GM12865 (cell line): Measurements from ENCODE around the gene ZNF786.
A peak's percentile ranks its signal among the peaks of the same experiment; 100 is the strongest.

Source experiments
- DNase-seq: peaks from one replicate; pipeline ENCODE4 v3.0.0; 2010; ENCODE audit warnings: low read depth
- H3K4me3 ChIP-seq: 2 replicates; pipeline ENCODE4 v1.5.1; 2011; ENCODE audit warnings: mild to moderate bottlenecking, low read depth, low read length, control low read depth
- TF ChIP-seq, protein P1 (sequence below): IDR thresholded peaks from 2 replicates; pipeline ENCODE4 v1.5.1; 2011; ENCODE audit warnings: low read length, control low read depth, low read depth, inconsistent platforms; ENCODE audit not compliant: insufficient read depth; ENCODE audit errors: missing control alignments

The ZNF786 gene

DNA sequence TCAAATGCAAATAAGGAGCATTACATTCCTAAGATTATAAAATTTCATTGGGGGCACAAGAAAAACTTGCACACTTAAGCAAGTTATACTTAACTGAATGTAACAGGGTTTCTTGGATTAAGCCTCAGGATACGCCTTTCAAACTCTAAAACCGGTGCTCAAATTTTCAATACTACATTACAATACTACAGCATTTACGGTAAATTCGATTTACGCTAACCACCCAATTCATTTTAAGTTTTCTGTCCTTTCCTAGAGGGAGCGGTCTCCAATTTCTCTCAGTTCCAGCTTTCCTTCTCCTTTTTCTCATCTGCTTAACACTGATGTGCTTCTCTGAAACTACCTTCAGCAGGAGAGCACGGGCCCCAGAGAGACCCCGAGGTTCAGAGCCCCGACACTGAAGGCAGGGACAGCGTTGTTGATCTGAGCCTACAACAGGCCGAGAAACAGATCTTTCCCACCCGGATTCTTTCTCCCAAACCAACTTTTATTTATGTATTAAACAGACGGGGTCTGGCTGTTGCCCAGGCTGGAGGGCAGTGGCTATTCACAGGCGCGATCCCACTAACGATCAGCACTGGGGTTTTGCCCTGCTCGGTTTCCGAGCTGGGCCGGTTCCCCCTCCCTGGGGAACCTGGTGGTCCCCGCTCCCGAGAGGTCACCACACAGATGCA, 34.8 kb upstream of the ZNF786 start:
- TF ChIP-seq, protein P1, sequence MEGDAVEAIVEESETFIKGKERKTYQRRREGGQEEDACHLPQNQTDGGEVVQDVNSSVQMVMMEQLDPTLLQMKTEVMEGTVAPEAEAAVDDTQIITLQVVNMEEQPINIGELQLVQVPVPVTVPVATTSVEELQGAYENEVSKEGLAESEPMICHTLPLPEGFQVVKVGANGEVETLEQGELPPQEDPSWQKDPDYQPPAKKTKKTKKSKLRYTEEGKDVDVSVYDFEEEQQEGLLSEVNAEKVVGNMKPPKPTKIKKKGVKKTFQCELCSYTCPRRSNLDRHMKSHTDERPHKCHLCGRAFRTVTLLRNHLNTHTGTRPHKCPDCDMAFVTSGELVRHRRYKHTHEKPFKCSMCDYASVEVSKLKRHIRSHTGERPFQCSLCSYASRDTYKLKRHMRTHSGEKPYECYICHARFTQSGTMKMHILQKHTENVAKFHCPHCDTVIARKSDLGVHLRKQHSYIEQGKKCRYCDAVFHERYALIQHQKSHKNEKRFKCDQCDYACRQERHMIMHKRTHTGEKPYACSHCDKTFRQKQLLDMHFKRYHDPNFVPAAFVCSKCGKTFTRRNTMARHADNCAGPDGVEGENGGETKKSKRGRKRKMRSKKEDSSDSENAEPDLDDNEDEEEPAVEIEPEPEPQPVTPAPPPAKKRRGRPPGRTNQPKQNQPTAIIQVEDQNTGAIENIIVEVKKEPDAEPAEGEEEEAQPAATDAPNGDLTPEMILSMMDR: no peak
- no peak for DNase-seq
- H3K4me3 ChIP-seq: peak overlapping the region; percentile 69

- TF ChIP-seq, protein P1: no peak
- no peak overlapping the region for H3K4me3 ChIP-seq
- DNase-seq: no peak
Measured at GRCh38 chr7:149109969-149110368, 19.5 kb upstream of the ZNF786 start.

GRCh38 chr7:149104749-149105148, 14.2 kb upstream of the ZNF786 start:
- TF ChIP-seq, protein P1: no peak
- no peak for DNase-seq
- no peak overlapping the region for H3K4me3 ChIP-seq

GRCh38 chr7:149104214-149104613, 13.7 kb upstream of the ZNF786 start:
- DNase-seq: no peak
- TF ChIP-seq, protein P1: no peak
- no peak overlapping the region for H3K4me3 ChIP-seq

DNA sequence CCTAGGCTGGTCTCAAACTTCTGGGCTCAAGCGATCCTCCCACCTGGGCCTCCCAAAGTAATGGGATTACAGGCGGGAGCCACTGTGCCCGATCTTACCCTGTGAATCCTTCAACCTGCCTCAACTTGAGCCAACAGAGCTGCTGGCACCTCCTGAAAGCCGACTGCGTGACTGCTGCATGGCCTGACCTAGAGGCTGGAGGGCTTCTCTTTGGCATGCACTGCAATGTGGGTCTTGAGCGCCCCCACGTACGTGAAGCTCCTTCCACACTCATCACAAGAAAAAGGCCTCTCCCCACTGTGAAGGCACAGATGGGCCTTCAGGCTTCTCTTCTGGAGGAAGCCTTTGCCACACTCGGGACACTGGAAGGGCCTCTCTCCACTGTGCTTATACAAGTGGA, 12.9 kb upstream of the ZNF786 start:
- TF ChIP-seq, protein P1: no peak
- no peak overlapping the region for H3K4me3 ChIP-seq
- no peak for DNase-seq

DNA sequence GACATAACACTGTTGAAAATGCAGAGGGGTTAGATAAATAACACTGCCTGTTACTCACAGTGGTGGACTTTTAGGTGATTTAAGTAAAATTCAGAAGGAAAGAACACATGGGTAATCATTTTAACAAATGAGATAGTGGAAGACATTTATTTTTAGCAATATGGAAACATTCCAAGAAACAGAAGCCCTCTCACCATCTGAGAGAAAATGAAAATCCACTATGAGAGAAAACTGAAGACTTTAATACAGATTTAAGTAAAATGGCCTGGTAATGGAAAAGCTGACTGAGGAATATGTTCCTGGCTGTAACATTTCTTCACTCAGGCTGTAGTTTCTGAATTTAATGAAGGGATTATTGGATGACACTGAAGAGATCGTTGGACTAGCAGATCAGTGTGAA, 12.1 kb upstream of the ZNF786 start:
- H3K4me3 ChIP-seq: no peak overlapping the region
- DNase-seq: no peak
- TF ChIP-seq, protein P1: no peak

- no peak overlapping the region for H3K4me3 ChIP-seq
- DNase-seq: no peak
- TF ChIP-seq, protein P1: no peak
Measured at GRCh38 chr7:149100821-149101220, 10.3 kb upstream of the ZNF786 start.
